Fibroblast of upper back skin (primary cell): Measurements from ENCODE around the gene ALOX12.
"Not testable (repeated sequence)": the region's sequence is repeated elsewhere in the genome, so short reads cannot be mapped to it uniquely, and the experiment has no call there.

Experiments
- DNase-seq: peaks from one replicate; pipeline ENCODE4 v3.0.0-alpha.2; 2013

ALOX12 gene

DNA sequence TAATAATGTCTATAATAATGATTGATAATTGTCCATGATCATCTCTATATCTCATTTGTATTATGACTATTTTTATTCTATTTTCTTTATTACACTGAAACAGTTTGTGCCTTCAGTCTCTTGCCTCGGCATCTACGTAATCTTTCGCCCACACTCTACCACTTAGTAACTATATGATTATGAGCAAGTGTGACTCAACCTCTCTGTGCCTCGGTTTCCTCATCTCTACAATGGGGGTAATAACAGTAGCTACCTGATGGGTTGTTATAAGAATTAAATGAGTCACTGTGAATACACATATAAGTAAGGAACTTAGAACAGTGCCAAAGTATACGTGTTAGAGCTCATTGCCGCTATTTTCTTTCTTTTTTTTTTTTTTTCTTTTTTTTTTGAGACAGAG is 51.7 kb downstream of the ALOX12 start:
- DNase-seq = no peak

DNA sequence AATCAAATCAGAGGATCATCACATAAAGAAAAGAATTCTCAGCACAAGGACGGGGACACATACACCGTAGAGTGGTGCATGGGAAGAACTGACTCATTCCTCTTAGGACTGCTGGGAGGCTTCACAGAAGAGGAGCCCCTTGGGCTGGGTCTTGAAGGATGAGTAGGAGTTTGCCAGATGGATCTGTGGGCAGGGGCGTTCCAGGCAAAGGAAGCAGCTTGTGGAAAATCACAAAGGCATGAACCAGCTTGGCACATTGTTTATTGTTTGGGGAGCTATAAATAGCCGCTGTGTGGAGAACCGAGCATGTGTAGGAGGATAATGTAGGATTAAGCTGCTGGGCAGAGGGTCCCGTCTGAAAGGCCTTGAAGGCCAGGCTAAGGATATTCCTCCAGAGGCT is 53.1 kb downstream of the ALOX12 start:
- no peak for DNase-seq

DNA sequence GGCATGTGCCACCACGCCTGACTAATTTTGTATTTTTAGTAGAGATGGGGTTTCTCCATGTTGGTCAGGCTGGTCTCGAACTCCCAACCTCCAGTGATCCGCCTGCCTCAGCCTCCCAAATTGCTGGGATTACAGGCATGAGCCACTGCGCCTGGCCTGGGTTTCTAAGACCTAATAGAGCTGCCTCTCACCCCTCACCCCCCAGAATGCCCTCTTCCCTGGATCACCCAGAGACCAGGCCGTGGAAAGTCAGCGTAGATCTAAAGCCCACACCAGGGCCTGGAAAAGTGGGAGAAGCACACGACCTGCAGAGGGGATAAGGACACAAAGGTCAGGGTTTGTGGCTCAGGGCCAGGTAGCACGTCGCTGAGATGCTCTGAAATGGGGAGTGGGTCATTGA is 54.7 kb downstream of the ALOX12 start:
- DNase-seq = not testable (repeated sequence)

DNA sequence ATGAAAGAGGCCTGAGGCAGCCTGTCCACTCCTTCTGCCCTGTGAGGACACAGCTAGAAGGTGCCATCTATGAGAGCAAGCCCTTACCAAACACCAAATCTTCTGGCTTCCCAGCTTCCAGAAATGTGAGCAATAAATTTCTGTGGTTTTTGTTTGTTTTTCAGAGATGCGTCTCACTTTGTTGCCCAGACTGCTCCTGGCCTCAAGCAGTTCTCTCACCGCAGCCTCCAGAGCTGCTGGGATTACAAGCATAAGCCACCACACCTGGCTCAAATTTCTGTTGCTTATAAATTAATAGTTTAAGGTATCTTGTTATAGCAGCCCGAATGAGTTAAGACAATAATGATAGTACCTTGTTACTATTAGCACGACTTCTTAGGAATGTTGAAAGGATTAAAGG is 60.5 kb downstream of the ALOX12 start:
- no peak for DNase-seq

DNA sequence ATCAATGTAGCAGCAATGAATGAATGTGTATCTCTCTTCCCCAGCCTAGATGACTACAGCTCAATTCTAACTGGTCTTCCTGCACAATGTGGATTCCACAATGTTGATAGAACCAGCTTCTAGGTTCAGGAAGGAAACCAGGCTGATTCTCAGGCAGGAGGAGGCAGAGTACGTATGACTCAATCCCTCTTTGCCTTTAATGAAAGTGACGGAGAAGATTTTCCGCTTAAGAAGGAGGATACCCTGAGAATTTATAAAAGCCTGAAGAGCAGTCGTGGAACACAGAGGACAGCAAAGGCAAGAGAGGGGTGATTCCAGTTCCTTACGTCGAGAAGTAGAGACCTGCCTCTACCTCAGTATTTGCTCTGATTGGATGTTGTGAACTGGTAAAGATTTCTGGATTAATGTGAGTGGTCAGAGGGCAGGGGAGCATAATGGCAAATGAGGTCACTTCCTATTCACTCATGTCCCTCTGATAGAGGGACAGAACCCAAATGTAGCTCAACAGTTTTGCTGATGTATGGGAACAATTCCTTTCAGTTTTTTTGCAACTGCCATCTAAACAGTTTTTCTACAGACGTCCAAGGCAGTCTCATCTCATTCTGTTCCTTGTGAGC is 63.1 kb downstream of the ALOX12 start:
- no peak for DNase-seq
